ENCODE measurements around the gene DFFA.

DFFA gene

DNA sequence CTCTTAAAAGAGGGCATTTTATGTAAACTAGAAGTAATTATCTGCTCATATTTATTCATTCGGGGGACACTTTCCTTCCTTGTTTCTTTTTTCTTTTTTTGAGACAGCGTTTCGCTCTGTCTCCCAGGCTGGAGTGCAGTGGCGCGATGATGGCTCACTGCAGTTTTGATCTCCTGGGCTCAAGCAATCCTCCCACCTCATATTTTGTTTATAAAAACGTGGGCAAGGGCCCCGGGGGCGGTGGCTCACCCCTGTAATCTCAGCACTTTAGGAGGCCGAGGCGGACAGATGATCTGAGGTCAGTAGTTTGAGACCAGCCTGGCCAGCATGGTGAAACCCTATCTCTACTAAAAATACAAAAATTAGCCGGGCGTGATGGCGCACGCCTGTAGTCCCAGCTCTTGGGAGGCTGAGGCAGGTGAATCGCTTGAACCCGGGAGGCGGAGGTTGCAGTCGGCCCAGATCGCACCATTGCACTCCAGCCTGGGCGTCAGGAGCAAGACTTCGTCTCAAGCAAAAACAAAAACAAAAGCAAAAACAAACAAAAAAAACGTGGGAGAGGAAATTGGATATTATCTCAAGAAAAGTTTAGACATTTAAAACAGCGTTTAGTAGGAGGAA lies 926 bp upstream of the DFFA start:
- H2AFZ ChIP-seq (ENCODE audit: low read length): peak overlapping the region; percentile 97; the same call in 1 of the 2 replicates
- peak overlapping the region; percentile 70 for H3K9ac ChIP-seq (ENCODE audit: low read depth, low read length, poor library complexity, severe bottlenecking)
- peaks cover 43% of the 10 kb centered on the region for H3K79me2 ChIP-seq (ENCODE audit: insufficient read depth, low read length)
- peaks cover 9% of the 10 kb centered on the region; the same call in 1 of the 2 replicates for H3K36me3 ChIP-seq (ENCODE audit: insufficient read depth, low read length)
- peak overlapping the region; percentile 76 for H3K4me2 ChIP-seq (ENCODE audit: low read depth, low read length, poor library complexity, severe bottlenecking)
- H3K9me2 ChIP-seq (replicated peaks; ENCODE audit: low read depth, low read length): no peaks in the 10 kb centered on the region
- H4K20me1 ChIP-seq (ENCODE audit: insufficient read depth, low read length, poor library complexity, severe bottlenecking): peaks cover 17% of the 10 kb centered on the region
- H3K9me3 ChIP-seq (ENCODE audit: insufficient read depth, low read depth, low read length): no peaks in the 10 kb centered on the region
- TF ChIP-seq EZH2phosphoT487 (IDR thresholded peaks at IDR 0.05; ENCODE audit: borderline replicate concordance): no peak
- TF ChIP-seq, protein P1, sequence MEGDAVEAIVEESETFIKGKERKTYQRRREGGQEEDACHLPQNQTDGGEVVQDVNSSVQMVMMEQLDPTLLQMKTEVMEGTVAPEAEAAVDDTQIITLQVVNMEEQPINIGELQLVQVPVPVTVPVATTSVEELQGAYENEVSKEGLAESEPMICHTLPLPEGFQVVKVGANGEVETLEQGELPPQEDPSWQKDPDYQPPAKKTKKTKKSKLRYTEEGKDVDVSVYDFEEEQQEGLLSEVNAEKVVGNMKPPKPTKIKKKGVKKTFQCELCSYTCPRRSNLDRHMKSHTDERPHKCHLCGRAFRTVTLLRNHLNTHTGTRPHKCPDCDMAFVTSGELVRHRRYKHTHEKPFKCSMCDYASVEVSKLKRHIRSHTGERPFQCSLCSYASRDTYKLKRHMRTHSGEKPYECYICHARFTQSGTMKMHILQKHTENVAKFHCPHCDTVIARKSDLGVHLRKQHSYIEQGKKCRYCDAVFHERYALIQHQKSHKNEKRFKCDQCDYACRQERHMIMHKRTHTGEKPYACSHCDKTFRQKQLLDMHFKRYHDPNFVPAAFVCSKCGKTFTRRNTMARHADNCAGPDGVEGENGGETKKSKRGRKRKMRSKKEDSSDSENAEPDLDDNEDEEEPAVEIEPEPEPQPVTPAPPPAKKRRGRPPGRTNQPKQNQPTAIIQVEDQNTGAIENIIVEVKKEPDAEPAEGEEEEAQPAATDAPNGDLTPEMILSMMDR (conservative IDR thresholded peaks at IDR 0.05; ENCODE audit: low read length): no peak
- no peaks in the 10 kb centered on the region for H3K27me3 ChIP-seq (ENCODE audit: insufficient read depth, low read length, poor library complexity, severe bottlenecking)
- H3F3A ChIP-seq (ENCODE audit: low read depth): no peaks in the 10 kb centered on the region
- H3K4me1 ChIP-seq (ENCODE audit: insufficient read depth, low read length, poor library complexity, severe bottlenecking): peaks cover 32% of the 10 kb centered on the region
- peak overlapping the region; percentile 92 for H3K4me3 ChIP-seq (ENCODE audit: low read length, poor library complexity, severe bottlenecking)

DNA sequence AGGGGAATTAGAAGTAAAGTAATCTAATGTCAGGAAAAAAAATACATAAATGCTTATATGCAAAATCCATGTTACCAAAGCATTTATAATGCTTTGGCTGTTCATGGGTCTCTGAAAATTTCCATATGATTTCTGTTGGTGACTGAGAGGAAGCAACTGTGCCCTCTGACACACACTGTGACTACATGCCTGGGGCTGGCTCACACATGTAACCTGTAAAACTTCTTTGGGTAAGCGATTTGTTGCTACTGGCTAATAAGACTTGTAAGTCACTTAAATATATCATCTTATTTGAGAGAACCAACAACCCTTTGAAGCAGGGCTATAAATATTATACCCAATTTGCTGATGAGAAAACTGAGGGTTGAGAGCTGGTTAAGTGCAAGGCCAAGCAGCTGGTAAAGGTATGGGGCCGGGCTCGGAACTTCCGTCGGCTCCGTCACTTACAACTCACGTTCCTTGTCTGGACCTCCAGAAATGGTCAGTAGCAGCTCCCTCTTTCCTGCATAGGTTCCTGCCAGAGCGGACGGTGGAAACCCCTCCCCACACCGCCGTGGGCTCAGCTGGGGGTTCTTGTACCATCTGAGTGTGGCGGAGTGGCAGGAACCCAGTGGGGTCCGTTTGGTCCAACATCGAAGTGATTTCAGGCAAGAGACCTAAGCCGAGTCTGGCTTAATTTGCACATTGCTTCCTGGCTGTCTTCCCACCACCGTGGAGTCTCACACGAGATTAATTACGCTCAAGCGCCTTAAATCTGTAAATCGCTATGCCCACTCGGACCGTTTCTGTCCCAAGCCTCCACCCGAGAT lies 714 bp downstream of the DFFA start:
- H3F3A ChIP-seq (ENCODE audit: low read depth): no peaks in the 10 kb centered on the region
- no peaks in the 10 kb centered on the region for H3K27me3 ChIP-seq (ENCODE audit: insufficient read depth, low read length, poor library complexity, severe bottlenecking)
- peaks cover 13% of the 10 kb centered on the region for H4K20me1 ChIP-seq (ENCODE audit: insufficient read depth, low read length, poor library complexity, severe bottlenecking)
- peaks cover 27% of the 10 kb centered on the region for H3K4me1 ChIP-seq (ENCODE audit: insufficient read depth, low read length, poor library complexity, severe bottlenecking)
- TF ChIP-seq EZH2phosphoT487 (IDR thresholded peaks at IDR 0.05; ENCODE audit: borderline replicate concordance): no peak
- TF ChIP-seq, protein P1 (conservative IDR thresholded peaks at IDR 0.05; ENCODE audit: low read length): no peak
- peaks cover 17% of the 10 kb centered on the region; the same call in 1 of the 2 replicates for H3K36me3 ChIP-seq (ENCODE audit: insufficient read depth, low read length)
- H3K4me3 ChIP-seq (ENCODE audit: low read length, poor library complexity, severe bottlenecking): peak overlapping the region; percentile 92
- H3K4me2 ChIP-seq (ENCODE audit: low read depth, low read length, poor library complexity, severe bottlenecking): peak overlapping the region; percentile 76
- H3K79me2 ChIP-seq (ENCODE audit: insufficient read depth, low read length): peaks cover 29% of the 10 kb centered on the region
- H3K9me3 ChIP-seq (ENCODE audit: insufficient read depth, low read depth, low read length): no peaks in the 10 kb centered on the region
- H3K9me2 ChIP-seq (replicated peaks; ENCODE audit: low read depth, low read length): no peaks in the 10 kb centered on the region
- peak overlapping the region; percentile 97 for H2AFZ ChIP-seq (ENCODE audit: low read length)
- H3K9ac ChIP-seq (ENCODE audit: low read depth, low read length, poor library complexity, severe bottlenecking): peak overlapping the region; percentile 70

DNA sequence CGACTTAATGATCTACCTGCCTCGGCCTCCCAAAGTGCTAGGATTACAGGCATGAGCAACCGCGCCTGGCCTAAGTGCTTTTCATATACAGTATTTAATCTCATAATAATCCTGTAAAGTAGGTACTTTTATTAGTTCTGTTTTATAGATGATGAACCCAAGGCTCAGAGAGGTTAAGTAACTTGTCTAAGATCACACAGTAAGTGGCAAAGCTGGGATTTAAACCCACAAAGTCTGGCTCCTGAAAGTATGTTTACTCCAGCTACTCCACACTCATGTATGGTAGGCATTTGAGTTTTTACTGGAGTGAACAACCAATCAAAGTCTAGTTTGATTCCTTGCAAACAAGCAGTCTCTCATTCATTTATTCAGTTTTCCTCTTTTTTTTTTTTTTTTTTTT lies 2.3 kb downstream of the DFFA start:
- peaks cover under 1% of the 10 kb centered on the region for H4K20me1 ChIP-seq (ENCODE audit: insufficient read depth, low read length, poor library complexity, severe bottlenecking)
- no peaks in the 10 kb centered on the region for H3F3A ChIP-seq (ENCODE audit: low read depth)
- H3K9ac ChIP-seq (ENCODE audit: low read depth, low read length, poor library complexity, severe bottlenecking): no peak overlapping the region
- peaks cover 17% of the 10 kb centered on the region; the same call in 1 of the 2 replicates for H3K36me3 ChIP-seq (ENCODE audit: insufficient read depth, low read length)
- TF ChIP-seq, protein P1 (conservative IDR thresholded peaks at IDR 0.05; ENCODE audit: low read length): no peak
- TF ChIP-seq EZH2phosphoT487 (IDR thresholded peaks at IDR 0.05; ENCODE audit: borderline replicate concordance): no peak
- H3K79me2 ChIP-seq (ENCODE audit: insufficient read depth, low read length): peaks cover 13% of the 10 kb centered on the region
- no peak overlapping the region for H3K4me3 ChIP-seq (ENCODE audit: low read length, poor library complexity, severe bottlenecking)
- no peaks in the 10 kb centered on the region for H3K9me2 ChIP-seq (replicated peaks; ENCODE audit: low read depth, low read length)
- peaks cover 13% of the 10 kb centered on the region for H3K4me1 ChIP-seq (ENCODE audit: insufficient read depth, low read length, poor library complexity, severe bottlenecking)
- H2AFZ ChIP-seq (ENCODE audit: low read length): no peak overlapping the region
- no peak overlapping the region for H3K4me2 ChIP-seq (ENCODE audit: low read depth, low read length, poor library complexity, severe bottlenecking)
- no peaks in the 10 kb centered on the region for H3K9me3 ChIP-seq (ENCODE audit: insufficient read depth, low read depth, low read length)
- H3K27me3 ChIP-seq (ENCODE audit: insufficient read depth, low read length, poor library complexity, severe bottlenecking): no peaks in the 10 kb centered on the region
